ENCODE data around the gene CDH2.

- TF ChIP-seq CTCF (conservative IDR thresholded peaks at IDR 0.05 in 1 of 2, IDR thresholded peaks at IDR 0.05 in 1 of 2; ENCODE audit: extremely low read depth in 1 of 2, insufficient read depth in 1 of 2, low read depth in 1 of 2, low read length in 2 of 2) (no peak), EZH2 (IDR thresholded peaks at IDR 0.05; ENCODE audit: borderline replicate concordance, low read length) (no peak)
Observed at GRCh38 chr18:28143725-28144124, 33.2 kb downstream of the CDH2 start.
